Measurements from ENCODE around the gene CLCN7.
"Not testable (repeated sequence)": the region's sequence is repeated elsewhere in the genome, so short reads cannot be mapped to it uniquely, and the experiment has no call there.

CLCN7 gene

GRCh38 chr16:1485847-1486496 lies 11.1 kb upstream of the CLCN7 start:
- no peak for DNase-seq

GRCh38 chr16:1481906-1482835 lies 7.3 kb upstream of the CLCN7 start:
- DNase-seq = no peak

- DNase-seq = not testable (repeated sequence)
These were observed 4.1 kb upstream of the CLCN7 start for GRCh38 chr16:1478937-1479336.

GRCh38 chr16:1477033-1477432 lies 2.2 kb upstream of the CLCN7 start:
- no peak for DNase-seq

- DNase-seq = no peak
These were observed 805 bp upstream of the CLCN7 start for GRCh38 chr16:1475552-1476114.

GRCh38 chr16:1474082-1474795 lies 589 bp downstream of the CLCN7 start:
- DNase-seq = no peak

DNA sequence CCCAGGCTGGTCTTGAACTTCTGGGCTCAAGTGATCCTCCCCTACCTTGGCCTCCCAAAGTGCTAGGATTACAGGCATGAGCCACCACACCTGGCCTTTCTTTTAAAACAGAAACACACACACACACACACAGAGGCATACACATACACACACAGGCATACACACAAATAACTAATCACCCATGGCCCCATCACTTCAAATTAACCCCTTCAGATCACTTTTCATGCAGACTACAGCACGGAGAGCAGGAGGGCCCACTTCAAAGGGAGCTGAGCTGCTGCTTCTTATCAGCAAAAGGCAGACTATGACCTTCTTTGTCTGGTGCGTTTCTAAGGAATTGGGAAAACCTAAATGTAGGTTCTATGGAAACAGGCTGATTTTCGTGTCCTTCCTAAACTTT lies 1.9 kb downstream of the CLCN7 start:
- DNase-seq = no peak

GRCh38 chr16:1471569-1472194 lies 3.1 kb downstream of the CLCN7 start:
- DNase-seq = no peak

DNA sequence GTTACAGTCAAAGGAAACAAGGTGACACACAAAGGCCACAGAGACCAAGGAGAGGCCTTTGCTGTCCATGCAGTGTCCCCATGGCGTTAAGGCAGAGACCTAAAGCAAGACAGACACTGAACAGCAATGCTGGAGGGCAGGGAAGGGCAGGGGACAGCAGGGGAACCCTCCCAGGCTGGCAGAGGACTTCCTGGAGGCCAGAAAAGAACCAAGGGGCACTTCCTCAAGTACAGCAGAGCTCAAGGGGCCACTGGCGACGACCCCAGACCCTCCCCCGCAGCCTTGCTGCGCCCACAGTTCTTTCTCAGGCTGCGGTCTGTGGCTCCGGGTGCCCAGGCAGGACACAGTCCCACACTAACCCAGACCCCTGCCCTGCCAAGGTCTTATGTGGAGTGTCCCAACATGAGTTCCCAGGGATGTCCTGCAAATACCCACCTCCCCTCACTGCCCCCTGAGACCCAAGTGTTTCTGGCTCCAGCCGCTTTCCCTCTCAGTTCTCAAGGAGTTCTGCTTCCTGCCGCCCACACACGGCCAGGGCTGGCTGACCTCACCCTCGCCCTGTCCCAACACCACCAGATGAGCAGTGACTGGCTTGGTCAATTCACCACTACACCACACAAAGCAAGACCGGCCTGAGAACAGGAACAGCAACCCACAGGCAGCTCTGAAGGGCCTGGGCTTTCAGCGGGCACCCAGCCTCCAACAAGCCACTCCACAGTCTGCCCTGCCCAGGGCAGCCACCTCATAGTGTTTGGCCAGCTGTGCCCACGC lies 4.2 kb downstream of the CLCN7 start:
- no peak for DNase-seq

DNA sequence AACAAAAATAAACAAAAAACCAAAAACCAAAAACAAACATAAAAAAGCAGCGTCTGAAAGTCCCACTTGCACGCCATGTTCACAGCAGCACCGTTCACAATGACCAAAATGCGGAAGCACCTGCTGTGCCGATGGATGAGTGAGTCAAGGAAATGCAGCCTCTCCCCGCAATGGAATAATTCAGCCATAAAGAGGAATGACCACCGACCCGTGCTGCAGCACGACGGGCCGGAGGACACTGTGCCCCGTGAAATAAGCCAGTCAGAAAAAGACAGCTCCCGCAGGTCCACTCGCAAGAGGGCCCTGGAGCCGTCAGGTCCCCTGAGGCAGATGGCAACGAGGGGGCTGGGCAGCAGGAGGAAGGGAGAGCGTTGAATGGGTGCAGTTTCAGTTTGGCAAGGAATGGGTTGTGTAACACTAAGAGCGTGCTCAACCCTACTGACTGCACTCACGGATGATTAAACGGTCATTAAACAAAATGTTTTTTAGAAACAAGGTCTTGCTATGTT lies 5.1 kb downstream of the CLCN7 start:
- DNase-seq = no peak

DNA sequence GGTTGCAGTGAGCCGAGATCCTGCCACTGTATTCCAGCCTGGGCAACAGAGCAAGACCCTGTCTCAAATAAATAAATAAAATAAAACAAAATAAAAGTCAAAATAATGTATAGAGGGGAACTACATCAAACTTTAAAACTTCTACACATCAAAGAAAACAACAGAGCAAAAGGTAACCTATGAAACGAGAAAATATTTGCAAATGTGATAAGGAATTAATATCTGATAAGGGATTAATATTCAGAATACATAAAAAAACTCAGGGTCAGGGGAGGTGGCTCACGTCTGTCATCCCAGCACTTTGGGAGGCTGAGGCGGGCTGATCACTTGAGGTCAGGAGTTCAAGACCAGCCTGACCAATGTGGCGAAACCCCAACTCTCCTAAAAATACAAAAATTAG lies 5.7 kb downstream of the CLCN7 start:
- not testable (repeated sequence) for DNase-seq

- DNase-seq = no peak
These were observed 6.4 kb downstream of the CLCN7 start for GRCh38 chr16:1468426-1468810.

- no peak for DNase-seq
These were observed 7.8 kb downstream of the CLCN7 start for GRCh38 chr16:1466968-1467521.

DNA sequence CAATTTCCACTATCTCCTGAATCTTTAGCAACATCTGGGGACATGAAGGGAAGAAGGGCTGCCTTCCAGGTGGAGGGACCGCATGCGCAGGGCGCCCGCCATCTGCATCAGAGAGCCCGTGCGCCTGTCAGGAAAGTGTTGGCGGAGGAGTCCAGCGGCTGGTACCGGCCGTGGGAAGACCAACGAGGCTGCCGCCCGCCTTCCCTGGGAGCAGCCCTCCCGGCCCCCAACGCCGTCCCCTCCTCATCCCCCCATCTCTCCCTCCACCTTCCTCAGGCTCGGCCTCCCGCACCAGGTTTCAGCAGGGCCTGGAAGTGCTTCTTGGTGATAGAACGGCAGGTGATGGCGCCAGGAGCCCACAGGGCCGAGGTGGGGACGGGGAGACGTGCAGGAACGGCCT lies 8.8 kb downstream of the CLCN7 start:
- DNase-seq = no peak

DNA sequence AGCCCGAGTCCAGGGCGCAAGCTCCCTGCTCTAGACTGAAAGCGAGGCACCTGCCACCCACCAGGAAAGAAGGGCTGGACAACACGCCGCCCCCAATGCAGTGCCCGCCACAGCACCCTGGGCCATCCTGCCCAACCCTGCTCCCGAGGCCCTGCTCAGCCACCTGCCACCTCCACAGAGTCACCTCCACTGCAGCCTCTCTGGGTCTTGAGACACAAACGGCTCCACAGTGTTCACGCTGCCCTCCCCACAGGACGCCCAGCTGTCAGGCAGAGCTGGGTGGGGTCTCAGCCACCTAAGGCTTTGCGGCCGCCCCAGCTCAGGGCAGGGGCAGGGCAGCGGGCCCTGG lies 9.3 kb downstream of the CLCN7 start:
- DNase-seq = no peak

DNA sequence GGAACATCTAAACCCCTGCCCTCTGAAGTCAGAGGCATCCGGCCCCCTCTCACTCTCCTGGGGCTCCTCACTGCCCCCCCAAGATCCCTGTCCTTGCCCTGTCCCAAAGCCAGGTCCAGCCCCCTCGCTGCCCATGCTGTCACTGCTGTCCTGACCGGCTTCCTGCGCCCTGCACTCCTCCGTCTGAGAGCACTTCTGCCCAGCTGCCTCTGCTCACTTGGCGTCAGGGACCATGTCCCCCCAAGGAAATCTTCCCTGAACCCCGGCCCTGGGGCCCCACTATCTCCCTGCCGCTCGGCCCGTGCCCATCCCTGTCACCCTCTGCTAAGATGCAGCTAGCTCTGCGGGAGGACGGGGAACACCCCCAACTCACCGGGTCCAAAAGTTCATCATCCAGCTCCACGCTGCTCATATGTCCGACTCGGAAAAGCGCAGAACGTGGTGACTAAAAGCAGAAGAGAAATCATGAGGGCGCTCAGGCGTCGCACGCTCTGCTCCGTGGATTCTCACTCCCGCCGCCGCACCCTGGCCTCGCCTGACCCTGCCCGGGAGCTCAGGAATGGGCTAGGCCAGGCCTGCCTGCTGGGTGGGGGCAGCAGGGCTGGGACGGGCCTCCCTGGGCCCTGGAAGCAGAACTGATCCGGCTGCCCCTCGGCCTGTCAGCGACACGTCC lies 9.8 kb downstream of the CLCN7 start:
- DNase-seq = no peak

DNA sequence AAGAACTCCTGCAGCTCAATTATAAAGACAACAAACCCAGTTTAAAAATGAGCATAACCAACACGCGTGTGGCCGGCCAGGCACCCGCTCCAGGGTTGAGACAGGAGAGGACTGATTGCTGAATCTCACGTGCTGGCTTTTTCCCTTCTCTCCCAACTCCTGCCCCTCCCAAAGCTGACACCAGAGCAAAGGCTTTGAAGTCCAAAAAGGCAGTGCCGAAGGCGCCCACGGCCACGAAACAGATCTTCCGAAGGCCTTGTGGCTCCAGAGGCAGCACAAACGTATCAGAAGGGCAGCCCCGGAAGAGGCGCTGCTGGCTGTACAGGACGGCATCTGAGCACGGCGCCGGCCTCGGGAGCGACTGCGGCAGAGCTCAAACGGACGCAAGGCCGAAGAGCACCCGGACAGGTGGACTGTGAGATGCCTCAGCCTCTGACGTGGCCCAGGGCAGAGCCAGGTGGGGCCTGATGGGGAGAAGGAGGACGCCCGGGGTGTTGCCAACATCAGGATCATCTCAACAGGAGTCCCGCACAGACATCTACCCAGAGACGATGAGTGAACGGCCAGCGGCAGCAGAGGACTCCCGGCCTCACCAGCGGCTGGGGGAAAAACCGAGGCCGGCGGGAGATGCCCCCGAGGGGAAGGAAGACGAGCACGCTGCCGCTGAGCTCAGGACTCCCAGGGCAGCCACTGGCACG lies 10.5 kb downstream of the CLCN7 start:
- no peak for DNase-seq

GRCh38 chr16:1461146-1461545 lies 13.7 kb downstream of the CLCN7 start:
- DNase-seq = no peak

GRCh38 chr16:1460602-1461138 lies 14.2 kb downstream of the CLCN7 start:
- no peak for DNase-seq

DNA sequence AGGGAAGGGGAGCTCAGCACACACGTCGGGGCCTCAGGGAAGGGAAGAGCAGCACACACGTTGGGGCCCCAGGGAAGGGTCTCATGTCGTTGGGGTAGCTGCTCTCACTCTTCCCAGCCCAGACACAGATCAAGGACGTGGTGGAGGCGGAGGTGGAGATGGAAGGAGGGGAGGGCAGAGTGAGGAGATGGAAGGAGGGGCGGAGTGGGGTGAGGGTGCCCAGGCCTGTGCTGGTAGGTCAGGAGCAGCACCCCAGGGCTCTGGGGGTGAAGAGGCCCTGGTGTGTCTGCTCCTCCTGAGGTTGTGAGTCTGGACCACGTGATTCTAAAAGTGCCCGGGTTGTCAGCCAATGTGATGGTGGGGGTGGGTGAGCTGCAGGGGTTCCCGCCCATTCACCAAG lies 14.9 kb downstream of the CLCN7 start:
- no peak for DNase-seq
